Osteoblast (primary cell): ENCODE data around the gene PDGFD. TPM values are rescaled to one million over a fixed set of nuclear protein-coding genes. Genes with fewer than 3 reads are reported as not detected.

ENCODE experiments used
- DNase-seq: peaks from one replicate; pipeline ENCODE4 v3.0.0; 2011; ENCODE audit warnings: low spot score, mixed read lengths; ENCODE audit not compliant: insufficient read length; ENCODE audit errors: missing footprints
- H2AFZ ChIP-seq: 2 replicates; pipeline ENCODE4 v1.6.0; 2011; ENCODE audit warnings: mild to moderate bottlenecking, low read length
- H3K27ac ChIP-seq: 2 replicates; pipeline ENCODE4 v1.5.1; 2011; ENCODE audit warnings: mild to moderate bottlenecking, low read depth, low read length, moderate library complexity
- H3K27me3 ChIP-seq: 2 replicates; pipeline ENCODE4 v1.6.0; 2012; ENCODE audit warnings: mild to moderate bottlenecking, control low read depth, inconsistent platforms, low read length, moderate library complexity; ENCODE audit not compliant: insufficient read depth
- H3K36me3 ChIP-seq: 2 replicates; pipeline ENCODE4 v1.5.1; 2011; ENCODE audit warnings: mild to moderate bottlenecking, low read length, control low read depth, moderate library complexity; ENCODE audit not compliant: insufficient read depth
- H3K4me1 ChIP-seq: 2 replicates; pipeline ENCODE4 v1.5.1; 2011; ENCODE audit warnings: mild to moderate bottlenecking, low read length, control low read depth, moderate library complexity; ENCODE audit not compliant: insufficient read depth
- H3K4me2 ChIP-seq: 2 replicates; pipeline ENCODE4 v1.6.0; 2011; ENCODE audit warnings: mild to moderate bottlenecking, low read length; ENCODE audit not compliant: insufficient read depth
- H3K4me3 ChIP-seq: fragments of 200-600 bp; sonication (generic); 3 replicates; pipeline ENCODE4 v1.5.1; 2012; ENCODE audit warnings: mild to moderate bottlenecking, low read length, inconsistent platforms; ENCODE audit not compliant: insufficient read depth
- H3K79me2 ChIP-seq: 2 replicates; pipeline ENCODE4 v1.6.0; 2012; ENCODE audit warnings: mild to moderate bottlenecking, low read length, control low read depth, inconsistent platforms; ENCODE audit not compliant: insufficient read depth
- H3K9me3 ChIP-seq: 2 replicates; pipeline ENCODE4 v1.5.1; 2011; ENCODE audit warnings: low read depth, low read length, control low read depth
- H4K20me1 ChIP-seq: 2 replicates; pipeline ENCODE4 v1.6.0; 2012; ENCODE audit warnings: mild to moderate bottlenecking, low read length, control low read depth; ENCODE audit not compliant: insufficient read depth
- total RNA-seq: library from RNA; depleted of rRNA; stranded (reverse); fragments of >200 nt; gene quantifications from 2 replicates; pipeline ENCODE4 v1.2.3, GENCODE V29; 2012
- TF ChIP-seq, protein P1 (sequence below): IDR thresholded peaks from 2 replicates; pipeline ENCODE4 v1.5.1; 2011; ENCODE audit warnings: mild to moderate bottlenecking, low read depth, low read length, moderate library complexity; ENCODE audit errors: extremely low read depth

The PDGFD gene
- total RNA-seq, 1 donor, result 4.7 TPM

DNA sequence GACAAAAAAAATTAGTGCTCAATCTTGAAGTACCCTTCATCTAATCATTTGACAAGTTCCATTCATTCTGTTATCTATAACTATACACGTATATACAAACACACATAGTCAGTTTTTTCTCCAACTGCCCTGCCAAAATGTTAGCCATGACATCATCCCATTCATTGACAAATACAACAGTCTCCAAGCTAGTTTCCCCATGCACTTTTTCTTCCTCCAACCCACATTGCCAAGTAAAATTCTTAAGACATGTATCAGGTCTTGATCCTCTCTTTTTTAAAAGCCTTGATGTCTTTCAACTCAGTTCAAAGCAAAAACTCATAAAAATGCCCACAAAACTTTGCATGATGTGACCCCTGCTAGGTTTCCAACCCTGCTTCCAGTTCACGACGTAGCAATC lies 69.4 kb downstream of the PDGFD start:
- DNase-seq, result no peak

DNA sequence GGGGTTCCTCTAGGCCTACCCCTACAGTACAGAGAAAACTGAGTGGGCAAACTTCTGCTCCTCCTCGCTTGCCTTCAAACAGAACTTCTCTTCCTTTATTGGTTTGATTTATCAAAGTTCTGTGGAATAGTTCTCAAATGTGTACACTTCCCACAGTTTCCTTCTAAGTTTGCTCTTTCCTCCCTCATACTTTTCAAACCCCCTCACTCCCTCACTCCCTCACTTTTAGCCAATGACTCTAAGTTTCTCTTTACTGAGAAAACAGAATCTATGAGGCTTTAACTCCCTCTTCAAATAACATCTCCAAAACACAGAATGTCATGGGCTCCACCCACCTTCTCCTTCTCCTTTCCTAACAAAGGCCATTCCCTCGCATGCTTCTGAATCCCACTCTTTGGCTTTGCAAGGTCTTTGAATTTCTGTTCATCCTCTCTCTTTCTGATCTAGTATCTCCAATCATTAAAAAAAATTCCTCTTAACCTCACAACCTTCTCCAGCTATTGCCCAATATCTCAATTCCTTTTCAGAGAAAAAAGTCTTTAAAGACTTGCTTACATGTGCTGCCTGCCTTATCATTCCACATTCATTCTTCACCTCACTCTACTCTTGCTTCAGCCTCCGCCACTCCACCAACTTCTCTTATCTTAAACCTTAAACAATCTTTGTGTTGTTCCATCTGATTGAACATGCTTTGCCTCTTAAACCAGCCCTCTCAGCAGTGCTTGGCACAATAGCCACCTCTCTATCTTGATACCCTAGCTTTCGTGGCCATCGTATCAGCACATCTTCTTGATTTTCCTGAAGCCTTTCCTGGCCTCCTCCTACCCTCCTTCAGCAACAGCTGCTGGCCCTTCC lies 70.3 kb downstream of the PDGFD start:
- no peak overlapping the region for H3K27ac ChIP-seq
- H3K4me2 ChIP-seq, result no peak overlapping the region
- TF ChIP-seq, protein P1, sequence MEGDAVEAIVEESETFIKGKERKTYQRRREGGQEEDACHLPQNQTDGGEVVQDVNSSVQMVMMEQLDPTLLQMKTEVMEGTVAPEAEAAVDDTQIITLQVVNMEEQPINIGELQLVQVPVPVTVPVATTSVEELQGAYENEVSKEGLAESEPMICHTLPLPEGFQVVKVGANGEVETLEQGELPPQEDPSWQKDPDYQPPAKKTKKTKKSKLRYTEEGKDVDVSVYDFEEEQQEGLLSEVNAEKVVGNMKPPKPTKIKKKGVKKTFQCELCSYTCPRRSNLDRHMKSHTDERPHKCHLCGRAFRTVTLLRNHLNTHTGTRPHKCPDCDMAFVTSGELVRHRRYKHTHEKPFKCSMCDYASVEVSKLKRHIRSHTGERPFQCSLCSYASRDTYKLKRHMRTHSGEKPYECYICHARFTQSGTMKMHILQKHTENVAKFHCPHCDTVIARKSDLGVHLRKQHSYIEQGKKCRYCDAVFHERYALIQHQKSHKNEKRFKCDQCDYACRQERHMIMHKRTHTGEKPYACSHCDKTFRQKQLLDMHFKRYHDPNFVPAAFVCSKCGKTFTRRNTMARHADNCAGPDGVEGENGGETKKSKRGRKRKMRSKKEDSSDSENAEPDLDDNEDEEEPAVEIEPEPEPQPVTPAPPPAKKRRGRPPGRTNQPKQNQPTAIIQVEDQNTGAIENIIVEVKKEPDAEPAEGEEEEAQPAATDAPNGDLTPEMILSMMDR, result no peak
- H3K27me3 ChIP-seq, result no peaks in the 10 kb centered on the region
- H2AFZ ChIP-seq, result no peak overlapping the region
- H3K79me2 ChIP-seq, result no peaks in the 10 kb centered on the region
- H3K9me3 ChIP-seq, result no peaks in the 10 kb centered on the region
- no peaks in the 10 kb centered on the region for H3K4me1 ChIP-seq
- DNase-seq, result no peak
- no peak overlapping the region for H3K4me3 ChIP-seq
- no peaks in the 10 kb centered on the region for H3K36me3 ChIP-seq
- H4K20me1 ChIP-seq, result no peaks in the 10 kb centered on the region

More for the DNA sequence above, 69.4 kb downstream of the PDGFD start:
- Histone ChIP-seq H3K9me3 (no peaks in the 10 kb centered on the region), H3K27me3 (no peaks in the 10 kb centered on the region), H4K20me1 (no peaks in the 10 kb centered on the region), H3K4me3 (no peak overlapping the region), H3K4me1 (no peaks in the 10 kb centered on the region), H3K36me3 (no peaks in the 10 kb centered on the region), H3K4me2 (no peak overlapping the region), H3K79me2 (no peaks in the 10 kb centered on the region), H3K27ac (no peak overlapping the region), H2AFZ (no peak overlapping the region)
- TF ChIP-seq, protein P1, result no peak

DNA sequence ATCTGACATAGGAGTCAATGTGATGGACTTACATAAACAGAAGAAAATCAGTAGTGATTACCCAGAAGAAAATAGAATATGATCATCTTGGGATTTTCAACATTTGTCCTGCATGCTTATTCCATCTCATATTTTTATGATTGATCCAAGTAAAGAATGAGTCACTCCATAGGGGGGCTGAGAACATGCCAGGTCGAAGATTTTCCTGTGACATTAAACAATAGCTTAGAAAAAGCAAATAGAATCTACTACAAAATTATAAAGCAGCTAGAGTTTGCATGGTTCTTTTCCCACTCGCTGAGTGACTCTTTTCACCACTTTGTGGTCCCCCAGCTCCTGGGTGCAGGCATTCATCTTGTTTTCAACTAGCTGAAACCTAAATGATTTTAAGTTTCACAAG lies 71.2 kb downstream of the PDGFD start:
- TF ChIP-seq, protein P1, result no peak
- H3K27ac ChIP-seq, result no peak overlapping the region
- no peaks in the 10 kb centered on the region for H3K79me2 ChIP-seq

DNA sequence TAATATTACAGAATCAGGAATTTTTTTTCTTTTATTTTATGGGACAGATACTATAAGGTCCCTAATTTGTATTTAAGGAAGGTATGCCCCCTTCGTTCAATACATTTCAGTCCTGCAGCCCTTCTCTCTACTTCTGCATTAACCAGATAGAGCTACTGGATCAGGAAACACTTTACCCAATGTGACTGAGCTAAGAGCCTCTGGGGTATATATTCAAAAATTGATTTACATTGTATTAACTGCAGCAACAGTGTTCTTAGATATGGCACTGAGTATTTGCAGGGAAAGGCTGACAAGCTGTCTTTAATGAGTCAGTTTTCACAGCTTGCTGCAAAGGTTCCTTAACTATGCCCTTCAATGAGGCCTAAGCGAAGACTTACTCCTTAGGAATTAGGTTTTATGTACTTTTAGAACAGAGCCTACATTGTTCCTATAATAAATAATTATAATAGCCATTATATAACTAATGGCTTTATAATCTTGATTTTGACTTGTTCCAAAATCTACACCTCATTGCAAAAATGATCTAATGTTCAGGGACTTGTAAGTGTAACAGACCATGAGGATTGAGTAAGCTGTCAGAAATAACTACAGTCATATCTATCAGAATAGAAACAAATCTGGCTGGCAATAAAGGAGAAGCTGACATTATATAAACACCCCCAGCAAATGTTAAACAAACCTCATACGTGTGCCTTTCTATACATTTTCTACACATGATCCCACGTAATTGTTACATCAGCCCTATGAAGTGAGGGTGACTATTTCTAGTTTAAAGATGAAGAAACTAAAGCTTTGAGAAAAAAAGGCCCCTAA lies 72.5 kb downstream of the PDGFD start:
- Histone ChIP-seq H3K27ac (no peak overlapping the region), H3K4me3 (no peak overlapping the region), H3K4me2 (no peak overlapping the region), H3K4me1 (no peaks in the 10 kb centered on the region), H3K9me3 (no peaks in the 10 kb centered on the region), H3K27me3 (no peaks in the 10 kb centered on the region), H3K36me3 (no peaks in the 10 kb centered on the region), H2AFZ (no peak overlapping the region), H4K20me1 (no peaks in the 10 kb centered on the region), H3K79me2 (no peaks in the 10 kb centered on the region)
- no peak for DNase-seq
- TF ChIP-seq, protein P1, result no peak

More for the DNA sequence above, 71.2 kb downstream of the PDGFD start:
- H3K4me3 ChIP-seq, result no peak overlapping the region
- no peak overlapping the region for H3K4me2 ChIP-seq
- no peaks in the 10 kb centered on the region for H3K36me3 ChIP-seq
- H3K4me1 ChIP-seq, result no peaks in the 10 kb centered on the region
- H4K20me1 ChIP-seq, result no peaks in the 10 kb centered on the region
- no peaks in the 10 kb centered on the region for H3K27me3 ChIP-seq
- no peak overlapping the region for H2AFZ ChIP-seq
- H3K9me3 ChIP-seq, result no peaks in the 10 kb centered on the region
- DNase-seq, result no peak
